HepG2 (cell line): ENCODE measurements around the gene OR2T10.
"Not testable (repeated sequence)": the region's sequence is repeated elsewhere in the genome, so short reads cannot be mapped to it uniquely, and the experiment has no call there.

Source experiments
- CTCF ChIP-seq: sonication (generic); formaldehyde crosslinking; IDR thresholded peaks from 2 replicates; pipeline ENCODE4 v1.5.0; 2020; ENCODE audit warnings: mild to moderate bottlenecking, missing genetic modification reagents, moderate library complexity
- EP300 ChIP-seq, 3 experiments: sonication (generic) in 1 of 3; formaldehyde crosslinking in 1 of 3; IDR thresholded peaks; 2 replicates each; pipeline versions ENCODE4 v1.5.1 to v1.6.1; 2011 to 2020; ENCODE audit warnings: low read depth in 2 of 3, low read length in 2 of 3, borderline replicate concordance in 1 of 3, improper control_type of control experiment in 1 of 3, mild to moderate bottlenecking in 1 of 3, missing genetic modification reagents in 1 of 3, moderate library complexity in 1 of 3
- FOXO4 ChIP-seq: sonication (generic); formaldehyde crosslinking; conservative IDR thresholded peaks from 2 replicates; pipeline ENCODE4 v1.8.1; 2023; ENCODE audit warnings: missing genetic modification reagents
- MAFK ChIP-seq, 2 experiments: IDR thresholded peaks in 1 of 2; conservative IDR thresholded peaks in 1 of 2; 2 replicates each; pipeline ENCODE4 v1.6.1; 2011; ENCODE audit warnings: improper control_type of control experiment in 2 of 2, low read length in 2 of 2
- POGZ ChIP-seq: sonication (generic); formaldehyde crosslinking; IDR thresholded peaks from 2 replicates; pipeline ENCODE4 v1.4.0; 2020; ENCODE audit warnings: mild to moderate bottlenecking, missing genetic modification reagents
- REST ChIP-seq, 2 experiments: IDR thresholded peaks; 2 replicates each; pipeline ENCODE4 v1.6.1; 2011 to 2012; ENCODE audit warnings: low read length in 2 of 2, borderline replicate concordance in 1 of 2, low read depth in 1 of 2, mild to moderate bottlenecking in 1 of 2, moderate library complexity in 1 of 2
- RFXANK ChIP-seq: IDR thresholded peaks from 2 replicates; pipeline ENCODE4 v1.6.1; 2016
- ZNF329 ChIP-seq: sonication (generic); formaldehyde crosslinking; IDR thresholded peaks from 2 replicates; pipeline ENCODE4 v1.9.0; 2021; ENCODE audit warnings: low read depth, mild to moderate bottlenecking, missing genetic modification reagents

- TF ChIP-seq REST (IDR thresholded peaks at IDR 0.05; ENCODE audit: borderline replicate concordance in 1 of 2, low read depth in 1 of 2, low read length in 2 of 2); MAFK (conservative IDR thresholded peaks at IDR 0.05 in 1 of 2, IDR thresholded peaks at IDR 0.05 in 1 of 2; ENCODE audit: low read length in 2 of 2); CTCF (CRISPR knock-in tag); EP300 (IDR thresholded peaks at IDR 0.05; ENCODE audit: low read depth in 2 of 2, low read length in 2 of 2); EP300 (CRISPR knock-in tag; IDR thresholded peaks at IDR 0.05; ENCODE audit: borderline replicate concordance); POGZ; FOXO4 (CRISPR knock-in tag); RFXANK (CRISPR knock-in tag); ZNF329: not testable (repeated sequence)
Measured at GRCh38 chr1:248640906-248641305, 43.4 kb upstream of the OR2T10 start.
